ENCODE measurements around the gene EXOSC1.

DNA sequence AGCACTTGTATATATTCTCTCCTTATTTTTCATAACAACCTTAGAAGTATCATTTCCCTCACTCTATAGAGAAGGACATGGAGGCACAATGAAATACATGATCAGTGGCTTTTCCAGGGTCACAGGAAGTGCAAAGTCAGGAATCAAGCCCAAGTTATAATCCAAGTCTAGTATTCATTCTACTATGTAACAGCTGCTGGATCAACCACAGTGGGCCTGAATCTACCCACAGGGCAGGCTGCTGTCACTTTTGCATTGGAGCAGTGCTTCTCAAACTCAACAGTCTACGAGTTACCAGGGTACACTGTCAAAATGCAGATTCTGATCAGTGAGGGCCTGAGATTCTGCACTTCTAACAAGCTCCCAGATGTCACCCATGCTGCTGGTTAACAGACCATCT, 18.4 kb upstream of the EXOSC1 start:
- TF ChIP-seq, protein P1, sequence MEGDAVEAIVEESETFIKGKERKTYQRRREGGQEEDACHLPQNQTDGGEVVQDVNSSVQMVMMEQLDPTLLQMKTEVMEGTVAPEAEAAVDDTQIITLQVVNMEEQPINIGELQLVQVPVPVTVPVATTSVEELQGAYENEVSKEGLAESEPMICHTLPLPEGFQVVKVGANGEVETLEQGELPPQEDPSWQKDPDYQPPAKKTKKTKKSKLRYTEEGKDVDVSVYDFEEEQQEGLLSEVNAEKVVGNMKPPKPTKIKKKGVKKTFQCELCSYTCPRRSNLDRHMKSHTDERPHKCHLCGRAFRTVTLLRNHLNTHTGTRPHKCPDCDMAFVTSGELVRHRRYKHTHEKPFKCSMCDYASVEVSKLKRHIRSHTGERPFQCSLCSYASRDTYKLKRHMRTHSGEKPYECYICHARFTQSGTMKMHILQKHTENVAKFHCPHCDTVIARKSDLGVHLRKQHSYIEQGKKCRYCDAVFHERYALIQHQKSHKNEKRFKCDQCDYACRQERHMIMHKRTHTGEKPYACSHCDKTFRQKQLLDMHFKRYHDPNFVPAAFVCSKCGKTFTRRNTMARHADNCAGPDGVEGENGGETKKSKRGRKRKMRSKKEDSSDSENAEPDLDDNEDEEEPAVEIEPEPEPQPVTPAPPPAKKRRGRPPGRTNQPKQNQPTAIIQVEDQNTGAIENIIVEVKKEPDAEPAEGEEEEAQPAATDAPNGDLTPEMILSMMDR (IDR thresholded peaks at IDR 0.05; ENCODE audit: insufficient read depth, low read length, poor library complexity, severe bottlenecking) = no peak
- no peak for TF ChIP-seq EZH2phosphoT487 (conservative IDR thresholded peaks at IDR 0.05; ENCODE audit: low read length)
